Type B pancreatic cell (in vitro differentiated cells): Measurements from ENCODE around the gene AZIN2. TPM values are rescaled to one million over a fixed set of nuclear protein-coding genes. Genes with fewer than 3 reads are reported as not detected.

Experiments
- DNase-seq: peaks from one replicate; pipeline ENCODE4 v3.0.0; 2021; ENCODE audit warnings: mixed read lengths; ENCODE audit not compliant: unreplicated experiment; ENCODE audit errors: extremely low spot score
- H3K27ac Mint-ChIP-seq: 2 replicates; pipeline ENCODE4 v1.8.0; 2021; ENCODE audit warnings: mild to moderate bottlenecking, mixed read lengths
- H3K27me3 Mint-ChIP-seq: 2 replicates; pipeline ENCODE4 v1.8.0; 2021; ENCODE audit warnings: mixed read lengths
- H3K36me3 Mint-ChIP-seq: 2 replicates; pipeline ENCODE4 v1.8.0; 2021; ENCODE audit warnings: mixed read lengths
- H3K4me1 Mint-ChIP-seq: one replicate; pipeline ENCODE4 v1.8.0; 2021; ENCODE audit warnings: mixed read lengths; ENCODE audit not compliant: unreplicated experiment
- H3K4me3 Mint-ChIP-seq: 2 replicates; pipeline ENCODE4 v1.8.0; 2021; ENCODE audit warnings: mild to moderate bottlenecking, mixed read lengths
- H3K9me3 Mint-ChIP-seq: 2 replicates; pipeline ENCODE4 v1.8.0; 2021; ENCODE audit warnings: mixed read lengths
- total RNA-seq: library from RNA; stranded (reverse); gene quantifications from 2 replicates; pipeline ENCODE4 v1.2.1, GENCODE V29; 2021; ENCODE audit warnings: low replicate concordance
- TF ChIP-seq, protein P1 (sequence below): fragments of 200-600 bp; sonication (generic); conservative IDR thresholded peaks from 2 replicates; pipeline ENCODE4 v1.5.0; 2021; ENCODE audit warnings: antibody characterized with exemption, mild to moderate bottlenecking

AZIN2 gene
- total RNA-seq, 1 donor from 2014 or later: 8.9 TPM

DNA sequence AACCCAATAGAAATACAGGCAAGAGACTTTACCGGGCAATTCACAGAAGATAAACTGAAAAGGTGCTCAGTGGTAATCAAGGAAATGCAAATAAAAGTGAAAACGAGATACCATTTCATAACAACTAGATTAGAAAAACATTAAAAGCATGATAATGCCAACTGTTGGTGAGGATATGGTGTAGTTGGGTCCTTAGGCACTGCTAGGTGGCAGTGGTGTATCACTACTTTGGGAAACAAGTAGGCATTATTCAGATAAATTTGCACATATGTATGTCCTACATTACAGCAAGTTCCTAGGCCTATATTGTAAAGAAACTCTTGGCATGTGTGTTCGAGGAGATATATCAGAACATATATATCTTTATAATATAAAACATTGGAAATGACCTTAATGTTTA is 31.0 kb downstream of the AZIN2 start:
- H3K9me3 Mint-ChIP-seq: no peaks in the 10 kb centered on the region
- H3K36me3 Mint-ChIP-seq: peaks cover 4% of the 10 kb centered on the region
- H3K4me1 Mint-ChIP-seq: no peaks in the 10 kb centered on the region
- DNase-seq: no peak
- no peak overlapping the region for H3K4me3 Mint-ChIP-seq
- TF ChIP-seq, protein P1, sequence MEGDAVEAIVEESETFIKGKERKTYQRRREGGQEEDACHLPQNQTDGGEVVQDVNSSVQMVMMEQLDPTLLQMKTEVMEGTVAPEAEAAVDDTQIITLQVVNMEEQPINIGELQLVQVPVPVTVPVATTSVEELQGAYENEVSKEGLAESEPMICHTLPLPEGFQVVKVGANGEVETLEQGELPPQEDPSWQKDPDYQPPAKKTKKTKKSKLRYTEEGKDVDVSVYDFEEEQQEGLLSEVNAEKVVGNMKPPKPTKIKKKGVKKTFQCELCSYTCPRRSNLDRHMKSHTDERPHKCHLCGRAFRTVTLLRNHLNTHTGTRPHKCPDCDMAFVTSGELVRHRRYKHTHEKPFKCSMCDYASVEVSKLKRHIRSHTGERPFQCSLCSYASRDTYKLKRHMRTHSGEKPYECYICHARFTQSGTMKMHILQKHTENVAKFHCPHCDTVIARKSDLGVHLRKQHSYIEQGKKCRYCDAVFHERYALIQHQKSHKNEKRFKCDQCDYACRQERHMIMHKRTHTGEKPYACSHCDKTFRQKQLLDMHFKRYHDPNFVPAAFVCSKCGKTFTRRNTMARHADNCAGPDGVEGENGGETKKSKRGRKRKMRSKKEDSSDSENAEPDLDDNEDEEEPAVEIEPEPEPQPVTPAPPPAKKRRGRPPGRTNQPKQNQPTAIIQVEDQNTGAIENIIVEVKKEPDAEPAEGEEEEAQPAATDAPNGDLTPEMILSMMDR: peak; percentile 55
- H3K27me3 Mint-ChIP-seq: no peaks in the 10 kb centered on the region
- H3K27ac Mint-ChIP-seq: no peak overlapping the region

DNA sequence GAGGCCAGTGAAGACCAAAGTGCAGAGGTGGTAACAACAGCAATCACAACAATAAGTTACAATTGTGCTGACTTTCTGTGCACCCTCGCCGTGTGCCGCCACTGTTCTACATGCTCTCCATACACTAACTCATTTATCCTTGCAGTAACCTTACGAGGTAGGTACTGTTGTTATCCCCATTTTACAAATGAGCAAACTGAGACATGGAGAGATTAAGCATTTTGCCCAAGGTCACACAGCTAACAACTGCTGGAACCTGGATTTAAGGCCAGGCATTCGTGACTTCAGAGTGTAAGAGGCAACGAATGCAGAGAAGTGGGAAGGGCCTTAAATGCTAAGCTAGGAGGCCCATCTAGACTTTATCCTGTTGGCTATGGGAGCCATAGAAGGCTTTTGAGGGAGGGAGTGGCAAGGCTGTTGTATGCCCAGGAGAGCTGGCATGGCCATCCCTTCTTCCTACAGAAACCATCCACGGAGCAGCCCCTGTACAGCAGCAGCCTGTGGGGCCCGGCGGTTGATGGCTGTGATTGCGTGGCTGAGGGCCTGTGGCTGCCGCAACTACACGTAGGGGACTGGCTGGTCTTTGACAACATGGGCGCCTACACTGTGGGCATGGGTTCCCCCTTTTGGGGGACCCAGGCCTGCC is 36.6 kb downstream of the AZIN2 start:
- no peak overlapping the region for H3K4me3 Mint-ChIP-seq
- TF ChIP-seq, protein P1: no peak
- no peaks in the 10 kb centered on the region for H3K9me3 Mint-ChIP-seq
- no peak overlapping the region for H3K27ac Mint-ChIP-seq
- H3K36me3 Mint-ChIP-seq: no peaks in the 10 kb centered on the region
- H3K27me3 Mint-ChIP-seq: peaks cover 5% of the 10 kb centered on the region
- peaks cover 5% of the 10 kb centered on the region for H3K4me1 Mint-ChIP-seq
- DNase-seq: no peak

DNA sequence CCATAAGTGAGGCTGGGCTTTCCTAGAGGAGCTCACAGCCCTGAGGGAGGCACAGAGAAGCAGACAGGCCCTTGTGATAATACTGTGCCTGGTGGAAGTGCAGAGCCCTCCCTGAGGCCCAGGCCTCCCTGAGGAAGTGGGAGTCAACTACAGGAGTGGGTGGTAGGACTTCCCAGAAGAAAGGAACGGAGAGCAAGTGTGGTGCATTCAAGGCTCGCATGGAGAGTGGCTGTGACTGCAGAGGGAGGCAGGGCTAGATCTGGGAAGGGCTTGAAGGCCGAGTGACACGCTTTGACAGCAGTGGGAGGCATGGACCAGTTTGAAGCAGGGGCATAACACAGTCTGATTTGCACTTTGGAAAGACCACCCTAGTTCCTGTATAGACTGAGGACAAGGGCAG is 37.3 kb downstream of the AZIN2 start:
- Mint-ChIP-seq H3K4me1 (peaks cover 5% of the 10 kb centered on the region), H3K27ac (no peak overlapping the region), H3K9me3 (no peaks in the 10 kb centered on the region), H3K27me3 (peaks cover 10% of the 10 kb centered on the region), H3K4me3 (no peak overlapping the region), H3K36me3 (no peaks in the 10 kb centered on the region)
- TF ChIP-seq, protein P1: no peak
- DNase-seq: peak; percentile 53

DNA sequence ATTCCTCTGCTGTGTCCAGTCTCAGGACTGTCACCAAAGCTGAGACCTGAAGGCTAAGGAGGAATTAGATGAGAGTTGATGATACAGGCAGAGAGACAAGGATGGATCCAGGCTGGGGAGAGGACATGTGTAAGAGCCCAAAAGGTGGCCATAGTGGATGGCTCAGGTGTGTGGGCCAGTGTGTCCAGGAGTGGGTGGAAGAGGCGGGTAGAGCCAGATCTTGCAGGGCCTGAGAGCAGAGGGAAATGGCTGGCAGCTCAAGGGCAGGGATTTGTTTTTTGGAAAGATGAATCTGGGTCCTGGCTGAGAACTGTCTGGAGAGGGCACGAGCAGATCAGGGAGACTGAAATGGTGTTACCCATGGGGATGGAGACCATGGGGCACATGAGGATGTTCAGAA is 38.1 kb downstream of the AZIN2 start:
- DNase-seq: peak; percentile 39
- H3K4me1 Mint-ChIP-seq: peaks cover 5% of the 10 kb centered on the region
- peaks cover 10% of the 10 kb centered on the region for H3K27me3 Mint-ChIP-seq
- H3K4me3 Mint-ChIP-seq: no peak overlapping the region
- TF ChIP-seq, protein P1: no peak
- no peaks in the 10 kb centered on the region for H3K9me3 Mint-ChIP-seq
- no peak overlapping the region for H3K27ac Mint-ChIP-seq
- H3K36me3 Mint-ChIP-seq: no peaks in the 10 kb centered on the region

DNA sequence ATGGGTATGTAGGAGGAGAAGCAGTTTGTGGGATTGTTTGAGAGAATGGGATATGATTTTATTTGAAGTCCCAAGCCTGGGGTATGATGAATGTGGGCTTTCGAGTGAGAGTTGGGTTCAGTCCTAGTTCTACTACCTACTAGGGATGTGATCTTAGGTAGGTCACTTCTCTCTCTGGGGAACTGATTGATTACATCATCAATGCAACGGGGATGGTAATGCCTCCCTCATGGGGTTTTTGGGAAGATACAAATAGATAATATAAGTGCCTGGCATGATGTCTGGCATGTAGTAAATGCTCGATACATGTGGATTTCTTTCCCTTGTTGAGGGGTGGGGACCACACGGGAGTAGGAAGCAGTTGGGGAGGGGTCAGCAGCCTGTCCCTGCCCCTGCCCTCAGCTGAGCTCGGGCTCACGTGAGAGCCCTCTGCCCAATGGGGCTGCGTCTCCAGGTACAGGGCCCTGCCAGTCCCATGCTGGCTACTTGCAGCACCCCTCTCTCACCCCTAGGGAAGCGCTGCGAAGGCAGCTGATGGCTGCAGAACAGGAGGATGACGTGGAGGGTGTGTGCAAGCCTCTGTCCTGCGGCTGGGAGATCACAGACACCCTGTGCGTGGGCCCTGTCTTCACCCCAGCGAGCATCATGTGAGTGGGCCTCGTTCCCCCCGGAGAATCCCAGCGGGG is 38.7 kb downstream of the AZIN2 start:
- Mint-ChIP-seq H3K36me3 (no peaks in the 10 kb centered on the region), H3K9me3 (no peaks in the 10 kb centered on the region), H3K4me1 (peaks cover 5% of the 10 kb centered on the region), H3K4me3 (no peak overlapping the region), H3K27ac (no peak overlapping the region), H3K27me3 (peaks cover 10% of the 10 kb centered on the region)
- DNase-seq: peak; percentile 59
- TF ChIP-seq, protein P1: peak; percentile 25
